A673 (cell line): ENCODE measurements around the gene HDAC4. TPM values are rescaled to one million over a fixed set of nuclear protein-coding genes. Genes with fewer than 3 reads are reported as not detected.

Experiments
- BruUV-seq: library from RNA; stranded (reverse); fragments of 400-500 nt; replicated peaks from 2 replicates; lab custom pipeline; 2021; lab: Mats Ljungman, UMichigan
- CTCF ChIA-PET: fragments of 300-600 bp; sonication (Branson Sonifier 250); formaldehyde crosslinking; loops from one replicate; lab custom pipeline; 2022; ENCODE audit warnings: antibody characterized with exemption; lab: Charles Lee
- POLR2A ChIA-PET: fragments of 300-600 bp; sonication (Branson Sonifier 250); formaldehyde crosslinking; loops from one replicate; lab custom pipeline; 2022; ENCODE audit warnings: antibody characterized with exemption; ENCODE audit not compliant: low non-redundant PET; lab: Charles Lee
- DNase-seq: peaks from one replicate; pipeline ENCODE4 v3.0.0-alpha.2; 2015; ENCODE audit warnings: low spot score
- H3K27ac ChIP-seq: fragments of 200-600 bp; sonication (generic); 2 replicates; pipeline ENCODE4 v1.5.1; 2016; ENCODE audit warnings: mixed run types, low read depth, mild to moderate bottlenecking, mixed read lengths, antibody characterized with exemption, low read length; ENCODE audit not compliant: poor library complexity, severe bottlenecking
- H3K27me3 ChIP-seq: fragments of 200-600 bp; sonication (generic); replicated peaks from 2 replicates; pipeline ENCODE4 v1.6.1; 2017; ENCODE audit warnings: mixed run types, low read depth, mild to moderate bottlenecking, mixed read lengths, antibody characterized with exemption, low read length; ENCODE audit not compliant: insufficient read depth, poor library complexity
- H3K36me3 ChIP-seq: fragments of 200-600 bp; sonication (generic); 2 replicates; pipeline ENCODE4 v1.6.1; 2016; ENCODE audit warnings: mixed run types, mild to moderate bottlenecking, mixed read lengths, antibody characterized with exemption, low read length; ENCODE audit not compliant: insufficient read depth, poor library complexity, severe bottlenecking
- H3K4me1 ChIP-seq: fragments of 200-600 bp; sonication (generic); 2 replicates; pipeline ENCODE4 v1.6.1; 2017; ENCODE audit warnings: mixed run types, mild to moderate bottlenecking, mixed read lengths, antibody characterized with exemption, low read length; ENCODE audit not compliant: insufficient read depth, poor library complexity, severe bottlenecking
- H3K4me3 ChIP-seq: fragments of 200-600 bp; sonication (generic); 2 replicates; pipeline ENCODE4 v1.5.1; 2016; ENCODE audit warnings: low read depth, mixed run types, mild to moderate bottlenecking, mixed read lengths, low read length; ENCODE audit not compliant: poor library complexity, severe bottlenecking
- H3K9me3 ChIP-seq: fragments of 200-600 bp; sonication (generic); 2 replicates; pipeline ENCODE4 v1.6.1; 2016; ENCODE audit warnings: mixed run types, low read depth, mild to moderate bottlenecking, mixed read lengths, antibody characterized with exemption, low read length; ENCODE audit not compliant: poor library complexity, severe bottlenecking
- EZH2 ChIP-seq: fragments of 200-600 bp; sonication (generic); IDR thresholded peaks from 2 replicates; pipeline ENCODE4 v1.6.1; 2017; ENCODE audit warnings: borderline replicate concordance, low read depth, mild to moderate bottlenecking, mixed read lengths, antibody characterized with exemption, low read length; ENCODE audit not compliant: poor library complexity, severe bottlenecking
- intact Hi-C: fragments of 100-400 bp; cut with micrococcal nuclease; formaldehyde crosslinking; loops from one replicate; pipeline ENCODE4 v1.10.0; 2022; ENCODE audit not compliant: unreplicated experiment
- total RNA-seq: library from RNA; stranded (reverse); gene quantifications from 2 replicates; pipeline ENCODE4 v1.2.3, GENCODE V29; 2021
- TF ChIP-seq, protein P1 (sequence below): fragments of 300-800, 200-600 bp; sonication (generic); conservative IDR thresholded peaks from 2 replicates; pipeline ENCODE4 v1.5.1; 2017; ENCODE audit warnings: low read depth, mild to moderate bottlenecking, antibody characterized with exemption, low read length, moderate library complexity, mixed read lengths

Gene HDAC4
- total RNA-seq, 1 experiment from 2014 or later = 40.0 TPM

DNA sequence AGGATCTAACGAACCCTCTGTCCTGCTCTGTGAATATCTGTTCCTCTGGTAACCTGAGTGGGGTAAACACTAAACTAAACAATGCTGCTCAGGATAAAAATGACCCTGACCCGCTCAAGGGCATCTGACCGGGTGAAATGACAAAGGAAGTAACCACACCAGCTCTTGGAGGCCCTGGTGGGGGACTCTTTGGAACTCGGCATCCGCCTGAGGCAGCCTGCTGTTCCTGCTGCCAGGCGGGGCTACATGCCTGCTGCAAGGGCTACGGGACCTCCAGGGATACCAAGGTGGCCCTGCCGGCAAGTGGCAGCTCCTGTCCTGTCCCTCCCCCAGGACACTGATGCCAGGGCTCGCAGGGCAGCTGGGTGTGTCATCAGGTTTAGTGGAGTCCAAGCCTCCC, 273.3 kb downstream of the HDAC4 start:
- ChIA-PET POLR2A (no interaction called here), CTCF (no interaction called here)
- H3K27ac ChIP-seq = no peak overlapping the region
- no peaks in the 10 kb centered on the region for H3K27me3 ChIP-seq
- no peaks in the 10 kb centered on the region for H3K9me3 ChIP-seq
- no peak for TF ChIP-seq EZH2
- TF ChIP-seq, protein P1, sequence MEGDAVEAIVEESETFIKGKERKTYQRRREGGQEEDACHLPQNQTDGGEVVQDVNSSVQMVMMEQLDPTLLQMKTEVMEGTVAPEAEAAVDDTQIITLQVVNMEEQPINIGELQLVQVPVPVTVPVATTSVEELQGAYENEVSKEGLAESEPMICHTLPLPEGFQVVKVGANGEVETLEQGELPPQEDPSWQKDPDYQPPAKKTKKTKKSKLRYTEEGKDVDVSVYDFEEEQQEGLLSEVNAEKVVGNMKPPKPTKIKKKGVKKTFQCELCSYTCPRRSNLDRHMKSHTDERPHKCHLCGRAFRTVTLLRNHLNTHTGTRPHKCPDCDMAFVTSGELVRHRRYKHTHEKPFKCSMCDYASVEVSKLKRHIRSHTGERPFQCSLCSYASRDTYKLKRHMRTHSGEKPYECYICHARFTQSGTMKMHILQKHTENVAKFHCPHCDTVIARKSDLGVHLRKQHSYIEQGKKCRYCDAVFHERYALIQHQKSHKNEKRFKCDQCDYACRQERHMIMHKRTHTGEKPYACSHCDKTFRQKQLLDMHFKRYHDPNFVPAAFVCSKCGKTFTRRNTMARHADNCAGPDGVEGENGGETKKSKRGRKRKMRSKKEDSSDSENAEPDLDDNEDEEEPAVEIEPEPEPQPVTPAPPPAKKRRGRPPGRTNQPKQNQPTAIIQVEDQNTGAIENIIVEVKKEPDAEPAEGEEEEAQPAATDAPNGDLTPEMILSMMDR = no peak
- DNase-seq = no peak
- BruUV-seq = no TSS peak
- H3K4me1 ChIP-seq = no peaks in the 10 kb centered on the region
- H3K4me3 ChIP-seq = no peak overlapping the region
- H3K36me3 ChIP-seq = peaks cover 21% of the 10 kb centered on the region
- intact Hi-C loops = no loop called here

- Histone ChIP-seq H3K27me3 (no peaks in the 10 kb centered on the region), H3K9me3 (no peaks in the 10 kb centered on the region), H3K36me3 (peaks cover 21% of the 10 kb centered on the region), H3K4me1 (no peaks in the 10 kb centered on the region), H3K4me3 (no peak overlapping the region), H3K27ac (no peak overlapping the region)
- no TSS peak for BruUV-seq
- ChIA-PET POLR2A (no interaction called here), CTCF (no interaction called here)
- no peak for TF ChIP-seq EZH2
- TF ChIP-seq, protein P1 = no peak
- DNase-seq = no peak
- intact Hi-C loops = no loop called here
These were observed 274.8 kb downstream of the HDAC4 start for GRCh38 chr2:239125726-239126675.

- Histone ChIP-seq H3K27me3 (no peaks in the 10 kb centered on the region), H3K36me3 (peaks cover 21% of the 10 kb centered on the region), H3K27ac (no peak overlapping the region), H3K4me1 (no peaks in the 10 kb centered on the region), H3K4me3 (no peak overlapping the region), H3K9me3 (no peaks in the 10 kb centered on the region)
- DNase-seq = no peak
- ChIA-PET CTCF (no interaction called here), POLR2A (no interaction called here)
- intact Hi-C loops = no loop called here
- no TSS peak for BruUV-seq
- TF ChIP-seq, protein P1 = no peak
- TF ChIP-seq EZH2 = no peak
These were observed 276.5 kb downstream of the HDAC4 start for GRCh38 chr2:239124152-239124899.
